IPS-NIHi11 (cell line): ENCODE results near the gene CALM1.
"Not testable (repeated sequence)": the region's sequence is repeated elsewhere in the genome, so short reads cannot be mapped to it uniquely, and the experiment has no call there.

Experiments used
- DNase-seq: peaks from one replicate; pipeline ENCODE4 v3.0.0; 2012; ENCODE audit warnings: mixed read lengths, low spot score

CALM1 gene

GRCh38 chr14:90383731-90384542, 12.9 kb upstream of the CALM1 start:
- DNase-seq: peak; percentile 35

- DNase-seq: no peak
Measured at GRCh38 chr14:90384543-90384911, 12.3 kb upstream of the CALM1 start.

DNA sequence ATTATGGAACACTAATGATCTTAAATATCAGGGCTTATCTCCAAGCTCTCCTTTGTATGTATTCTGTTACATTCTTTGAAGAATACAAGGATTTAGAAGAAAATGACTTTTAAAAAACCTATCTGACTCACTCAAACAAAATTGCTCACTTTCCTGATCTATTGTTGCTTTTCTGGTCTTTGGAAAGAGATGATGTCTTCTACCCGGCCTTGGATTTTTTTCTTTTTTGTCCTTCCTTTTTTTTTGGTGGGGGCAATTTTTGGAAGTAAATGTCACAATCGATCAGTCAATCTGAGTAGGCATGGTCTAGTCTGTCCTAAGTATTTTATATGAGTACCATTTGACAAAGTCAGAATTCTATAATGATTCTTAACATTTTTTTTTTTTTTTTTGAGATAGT, 10.5 kb upstream of the CALM1 start:
- DNase-seq: no peak

DNA sequence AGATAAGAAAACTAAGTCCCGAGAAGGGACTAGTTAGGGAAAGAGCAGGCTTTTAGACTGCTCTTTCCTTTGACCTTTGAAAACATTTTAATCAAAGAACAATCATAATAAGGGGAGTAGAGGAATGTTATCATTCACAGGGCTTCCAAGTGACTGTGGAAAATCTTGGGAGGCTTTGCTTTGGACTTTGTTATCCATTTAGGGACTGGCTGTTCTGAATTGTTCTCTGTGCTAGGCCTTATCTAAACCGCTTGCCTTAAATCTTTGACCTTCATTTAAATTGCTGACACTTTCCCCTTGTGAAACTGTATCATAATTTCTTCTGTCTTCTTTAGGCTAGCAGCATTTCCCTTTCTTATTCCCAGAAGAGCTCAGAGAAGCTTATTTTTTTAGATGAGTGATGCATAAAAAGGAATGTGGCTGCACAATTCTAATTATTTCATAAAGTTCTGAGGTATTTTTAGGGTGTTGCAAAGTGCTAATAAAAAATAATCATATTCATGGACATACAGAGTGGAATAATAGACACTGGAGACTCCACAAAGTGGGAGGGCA, 9.5 kb upstream of the CALM1 start:
- DNase-seq: no peak

DNA sequence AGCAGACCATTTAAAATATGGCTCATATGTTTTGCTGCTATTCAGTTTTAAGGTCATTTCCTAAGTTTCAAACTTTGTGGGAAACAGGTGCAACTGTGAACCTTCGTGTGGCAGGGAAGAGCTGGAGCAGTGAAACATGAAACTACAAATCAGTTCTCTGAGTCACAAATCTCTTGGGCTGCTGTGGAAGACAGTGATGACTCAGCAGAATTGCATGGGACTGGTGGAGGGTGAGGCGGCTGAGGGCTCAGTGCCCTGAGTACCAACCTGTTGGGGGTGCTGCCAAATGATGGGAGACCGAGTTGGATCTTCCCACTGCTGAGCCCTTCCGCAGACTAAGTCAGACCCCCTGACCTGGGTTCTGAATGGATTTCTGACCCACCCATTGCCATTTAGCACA, 8.4 kb upstream of the CALM1 start:
- DNase-seq: peak; percentile 57

DNA sequence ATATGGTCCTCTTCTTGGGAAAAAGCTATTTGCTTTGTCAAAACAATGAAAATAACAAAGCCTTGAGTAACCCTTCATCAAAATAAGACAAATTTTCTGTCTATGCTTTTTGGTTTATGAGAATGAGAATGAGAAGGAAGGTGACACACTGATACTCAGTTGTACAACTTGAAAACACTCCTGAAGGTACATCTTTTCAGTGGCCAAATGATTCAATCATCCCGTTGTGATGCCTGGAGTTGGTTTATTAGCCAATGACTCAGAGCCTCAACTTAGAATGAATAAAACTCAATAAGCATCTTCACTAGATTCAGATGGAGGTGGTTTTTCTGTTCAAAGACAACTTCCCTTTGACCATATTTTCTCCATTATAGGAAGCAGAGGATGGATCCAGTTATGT, 7.8 kb upstream of the CALM1 start:
- DNase-seq: no peak

- DNase-seq: no peak
Measured at GRCh38 chr14:90393966-90394365, 2.9 kb upstream of the CALM1 start.

DNA sequence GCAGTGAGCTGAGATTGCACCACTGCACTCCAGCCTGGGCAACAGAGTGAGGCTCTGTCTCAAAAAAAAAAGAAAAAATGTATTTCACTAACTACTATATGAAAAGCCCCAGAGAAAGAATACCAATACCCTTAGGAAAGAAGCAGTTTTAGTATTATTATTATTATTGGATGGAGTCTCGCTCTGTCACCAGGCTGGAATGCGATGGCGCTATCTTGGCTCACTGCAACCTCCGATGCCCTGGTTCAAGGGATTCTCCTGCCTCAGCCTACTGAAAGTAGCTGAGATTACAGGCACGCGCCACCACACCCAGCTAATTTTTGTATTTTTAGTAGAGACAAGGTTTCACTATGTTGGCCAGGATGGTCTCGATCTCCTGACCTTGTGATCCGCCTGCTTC, 2.0 kb upstream of the CALM1 start:
- not testable (repeated sequence) for DNase-seq

DNA sequence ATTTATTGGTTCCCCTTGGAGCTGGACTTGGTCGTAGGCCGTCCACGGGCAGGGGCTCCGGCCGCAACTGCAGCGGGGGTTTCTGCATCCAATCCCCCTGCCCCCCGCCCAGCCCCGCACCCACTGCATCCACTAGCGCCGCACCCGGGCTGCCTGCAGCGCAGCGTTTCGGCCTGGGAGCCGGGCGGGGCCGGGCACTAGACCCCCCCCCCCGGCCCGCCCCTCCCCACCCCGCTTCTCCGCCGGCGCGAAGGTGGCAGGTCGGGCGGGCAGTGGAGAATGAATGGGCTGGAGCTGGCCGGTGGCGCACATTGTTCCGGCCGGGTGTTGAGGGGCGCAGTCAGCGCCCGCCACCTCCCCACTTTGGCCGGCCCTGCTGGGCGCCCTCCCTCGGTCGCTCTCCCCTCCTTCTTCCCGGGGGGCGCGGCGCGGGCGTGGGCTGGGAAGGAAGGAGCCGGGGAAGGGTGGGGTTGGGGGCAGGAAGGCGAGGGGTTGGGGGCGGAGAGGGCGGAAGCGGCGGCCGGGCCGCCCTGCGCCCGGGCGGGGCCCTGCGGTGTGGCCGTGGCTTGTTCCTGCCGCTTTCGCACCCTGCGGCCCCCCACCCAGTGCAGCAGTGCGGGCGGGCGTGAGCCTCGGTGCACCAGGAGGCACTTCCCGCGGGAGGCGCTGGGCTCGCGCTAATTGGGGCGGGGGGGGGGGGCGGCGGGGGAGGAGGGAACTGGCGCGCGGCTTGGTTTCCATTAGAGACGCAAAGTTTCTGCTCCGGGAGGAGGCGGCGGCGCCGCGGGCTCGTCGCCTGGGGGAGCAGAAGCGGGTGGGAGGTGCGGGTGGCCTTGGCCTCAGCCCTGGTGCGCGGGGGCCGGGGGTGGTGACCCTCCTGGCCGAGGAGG, 841 bp downstream of the CALM1 start:
- peak; percentile 64 for DNase-seq

DNA sequence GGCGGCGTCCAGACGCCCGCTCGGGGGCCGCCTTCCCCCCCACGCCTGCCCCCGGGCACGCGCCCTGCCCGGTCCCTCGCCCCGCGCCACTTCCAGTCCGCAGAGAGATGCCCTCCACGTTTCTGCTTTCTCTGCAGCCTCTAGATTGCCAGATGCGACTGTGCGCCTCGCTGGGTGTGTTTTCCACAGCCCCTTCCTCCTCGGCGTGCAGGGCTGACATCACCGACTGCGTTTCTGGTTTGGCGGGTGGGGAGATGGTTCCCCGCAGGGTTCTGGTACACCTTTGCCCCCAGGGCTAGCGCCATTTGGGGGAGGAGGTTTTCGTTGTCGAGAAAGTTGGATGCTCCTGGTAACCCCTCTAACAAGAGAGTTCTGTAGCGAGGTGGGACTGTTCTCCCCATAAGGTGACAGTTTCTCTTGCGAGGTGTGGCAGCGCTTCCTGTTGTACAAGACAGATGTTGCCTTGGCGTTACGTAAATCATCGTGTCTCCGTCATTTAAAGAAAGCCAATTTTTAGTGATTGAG, 1.5 kb downstream of the CALM1 start:
- DNase-seq: peak; percentile 41

- DNase-seq: no peak
Measured at GRCh38 chr14:90398841-90399540, 2.2 kb downstream of the CALM1 start.

- DNase-seq: peak; percentile 90
Measured at GRCh38 chr14:90399541-90400444, 3.0 kb downstream of the CALM1 start.

GRCh38 chr14:90400904-90401561, 4.2 kb downstream of the CALM1 start:
- DNase-seq: no peak

GRCh38 chr14:90402016-90402415, 5.2 kb downstream of the CALM1 start:
- DNase-seq: no peak

DNA sequence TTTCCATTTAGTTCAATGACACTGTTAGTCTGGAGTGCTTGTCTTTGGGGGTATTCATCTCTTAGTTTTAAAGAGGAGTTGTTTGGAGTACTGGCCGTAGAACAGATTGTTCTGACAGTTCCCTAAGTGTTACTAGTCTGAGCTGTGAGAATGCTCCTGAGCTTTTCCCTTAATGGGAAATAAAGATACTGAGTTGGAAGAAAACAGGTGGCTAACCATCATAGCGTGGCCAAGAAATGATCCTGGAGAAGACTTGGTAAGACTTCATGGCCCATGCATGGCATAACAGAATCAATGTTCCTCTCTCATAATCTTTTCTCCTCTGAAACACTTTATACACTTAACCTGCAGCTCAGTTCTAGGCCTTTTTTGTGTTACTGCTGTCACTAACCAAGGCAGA, 6.2 kb downstream of the CALM1 start:
- no peak for DNase-seq

DNA sequence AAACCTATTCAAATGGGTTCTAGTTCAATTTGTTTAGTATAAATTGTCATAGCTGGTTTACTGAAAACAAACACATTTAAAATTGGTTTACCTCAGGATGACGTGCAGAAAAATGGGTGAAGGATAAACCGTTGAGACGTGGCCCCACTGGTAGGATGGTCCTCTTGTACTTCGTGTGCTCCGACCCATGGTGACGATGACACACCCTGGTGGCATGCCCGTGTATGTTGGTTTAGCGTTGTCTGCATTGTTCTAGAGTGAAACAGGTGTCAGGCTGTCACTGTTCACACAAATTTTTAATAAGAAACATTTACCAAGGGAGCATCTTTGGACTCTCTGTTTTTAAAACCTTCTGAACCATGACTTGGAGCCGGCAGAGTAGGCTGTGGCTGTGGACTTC, 8.3 kb downstream of the CALM1 start:
- DNase-seq: no peak

DNA sequence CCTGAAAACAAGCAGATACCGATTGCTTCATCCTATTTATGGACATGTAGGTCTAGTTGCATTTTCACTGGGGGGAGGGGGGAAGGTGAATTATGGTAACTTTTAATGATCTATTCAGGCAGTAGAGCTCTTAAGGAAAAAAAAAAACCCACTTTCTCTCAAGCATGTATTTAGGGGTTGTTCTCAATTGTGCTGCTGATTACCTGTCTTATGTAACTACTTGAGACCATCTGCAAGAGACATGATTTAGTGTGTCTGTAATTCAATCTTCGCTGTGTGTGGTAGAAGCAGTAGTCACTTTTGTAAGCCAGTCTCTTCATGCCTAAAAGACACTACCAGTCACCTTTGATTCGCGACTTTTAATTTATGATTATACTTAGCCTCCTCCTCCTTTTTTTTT, 8.9 kb downstream of the CALM1 start:
- DNase-seq: no peak

DNA sequence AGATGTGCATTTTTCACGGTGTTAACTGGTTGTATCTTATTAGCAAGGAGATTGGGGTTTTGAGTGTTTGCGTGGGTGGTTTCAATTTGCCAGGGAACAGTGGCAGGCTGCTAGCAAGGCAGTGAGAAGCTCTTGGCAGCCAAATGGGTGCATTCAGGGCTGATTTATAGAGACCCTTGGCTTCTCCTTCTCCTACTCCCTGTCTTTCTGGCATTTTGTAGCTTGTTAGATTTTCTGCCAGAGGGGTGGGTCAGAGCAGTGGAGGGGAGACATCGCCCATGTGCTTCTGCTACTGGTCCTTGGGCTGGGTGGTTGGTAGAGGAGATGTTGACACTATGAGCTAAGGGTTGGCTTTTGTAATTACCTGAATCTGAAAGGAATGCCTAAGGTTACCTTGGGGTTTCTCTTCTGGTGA, 9.6 kb downstream of the CALM1 start:
- DNase-seq: no peak

DNA sequence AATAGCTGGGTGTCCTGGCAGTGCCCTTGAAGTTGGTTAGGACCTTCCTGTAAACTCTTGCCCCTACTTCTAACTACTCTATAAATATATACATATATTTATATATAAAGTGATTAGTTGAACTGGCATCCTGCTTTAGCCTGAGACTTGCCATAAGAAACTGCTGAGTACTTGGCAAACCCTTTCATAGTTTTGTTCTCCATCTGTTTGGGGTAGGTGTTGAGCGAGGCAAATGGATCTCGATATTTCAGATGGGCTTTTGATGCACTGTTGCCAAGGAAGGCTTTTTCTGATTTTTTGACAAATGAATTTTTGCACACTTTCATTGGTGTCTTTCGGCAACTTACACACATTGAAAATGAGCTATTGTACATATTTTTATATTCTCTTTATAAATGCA, 10.4 kb downstream of the CALM1 start:
- DNase-seq: no peak

DNA sequence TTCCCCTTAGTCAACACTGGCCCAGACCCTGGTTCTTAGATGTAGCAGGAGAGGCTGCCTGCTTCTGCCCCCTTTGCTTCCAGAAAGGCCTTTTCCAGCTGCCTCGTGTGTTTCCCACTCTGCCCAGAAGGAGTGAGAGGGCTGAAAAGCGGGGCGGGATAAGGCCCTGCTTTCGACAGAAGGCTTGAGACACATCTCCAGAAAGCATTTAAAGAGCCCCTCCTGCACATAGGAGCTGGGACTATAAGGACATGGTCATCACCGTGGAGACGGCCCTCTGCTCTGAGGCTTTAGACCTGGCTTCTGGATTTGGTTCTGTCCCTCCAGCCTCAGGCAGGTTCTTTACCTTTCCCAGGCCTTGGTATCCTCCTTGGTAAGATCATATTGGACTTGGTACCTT, 11.9 kb downstream of the CALM1 start:
- no peak for DNase-seq
